ENCODE measurements around the gene CRIP2. TPM values are rescaled to one million over a fixed set of nuclear protein-coding genes. Genes with fewer than 3 reads are reported as not detected.

The CRIP2 gene
- total and polyA plus RNA-seq, 12 donors = 5.9 to 193 (median 56.4) TPM

DNA sequence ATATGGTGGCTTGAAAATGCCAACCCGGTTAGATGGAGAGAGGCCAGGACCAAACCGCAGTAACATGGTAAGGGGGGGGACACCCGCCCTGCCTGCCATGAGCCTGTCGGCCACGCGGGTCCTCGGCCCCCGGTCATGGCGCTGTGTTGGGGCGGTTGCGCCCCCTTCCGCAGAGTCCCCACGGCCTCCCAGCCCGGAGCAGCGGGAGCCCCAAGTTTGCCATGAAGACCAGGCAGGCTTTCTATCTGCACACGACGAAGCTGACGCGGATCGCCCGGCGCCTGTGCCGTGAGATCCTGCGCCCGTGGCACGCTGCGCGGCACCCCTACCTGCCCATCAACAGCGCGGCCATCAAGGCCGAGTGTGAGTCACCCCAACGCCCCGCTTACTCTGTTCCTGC is 10.1 kb upstream of the CRIP2 start:
- TF ChIP-seq POLR2A (IDR thresholded peaks at IDR 0.05) = no peak
- TF ChIP-seq, protein P1, sequence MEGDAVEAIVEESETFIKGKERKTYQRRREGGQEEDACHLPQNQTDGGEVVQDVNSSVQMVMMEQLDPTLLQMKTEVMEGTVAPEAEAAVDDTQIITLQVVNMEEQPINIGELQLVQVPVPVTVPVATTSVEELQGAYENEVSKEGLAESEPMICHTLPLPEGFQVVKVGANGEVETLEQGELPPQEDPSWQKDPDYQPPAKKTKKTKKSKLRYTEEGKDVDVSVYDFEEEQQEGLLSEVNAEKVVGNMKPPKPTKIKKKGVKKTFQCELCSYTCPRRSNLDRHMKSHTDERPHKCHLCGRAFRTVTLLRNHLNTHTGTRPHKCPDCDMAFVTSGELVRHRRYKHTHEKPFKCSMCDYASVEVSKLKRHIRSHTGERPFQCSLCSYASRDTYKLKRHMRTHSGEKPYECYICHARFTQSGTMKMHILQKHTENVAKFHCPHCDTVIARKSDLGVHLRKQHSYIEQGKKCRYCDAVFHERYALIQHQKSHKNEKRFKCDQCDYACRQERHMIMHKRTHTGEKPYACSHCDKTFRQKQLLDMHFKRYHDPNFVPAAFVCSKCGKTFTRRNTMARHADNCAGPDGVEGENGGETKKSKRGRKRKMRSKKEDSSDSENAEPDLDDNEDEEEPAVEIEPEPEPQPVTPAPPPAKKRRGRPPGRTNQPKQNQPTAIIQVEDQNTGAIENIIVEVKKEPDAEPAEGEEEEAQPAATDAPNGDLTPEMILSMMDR (IDR thresholded peaks at IDR 0.05) = no peak
- DNase-seq = no peak
- no peak overlapping the region for H3K4me3 ChIP-seq
- H3K27me3 ChIP-seq = no peaks in the 10 kb centered on the region
- H3K27ac ChIP-seq = no peak overlapping the region
- H3K9me3 ChIP-seq (replicated peaks in 1 of 3) = no peaks in the 10 kb centered on the region
- H3K4me1 ChIP-seq (replicated peaks in 1 of 2) = peaks cover 0 to 8% of the 10 kb centered on the region in 2 donors
- WGBS, 4 donors = 83 to 87% (median 85%) methylated on average over 7 to 33 of the region's 33 CpGs
- H3K36me3 ChIP-seq (replicated peaks in 1 of 2) = peaks cover 0 to 62% of the 10 kb centered on the region in 2 donors
- intact Hi-C loops (cut with DNase I) = no loop called here

DNA sequence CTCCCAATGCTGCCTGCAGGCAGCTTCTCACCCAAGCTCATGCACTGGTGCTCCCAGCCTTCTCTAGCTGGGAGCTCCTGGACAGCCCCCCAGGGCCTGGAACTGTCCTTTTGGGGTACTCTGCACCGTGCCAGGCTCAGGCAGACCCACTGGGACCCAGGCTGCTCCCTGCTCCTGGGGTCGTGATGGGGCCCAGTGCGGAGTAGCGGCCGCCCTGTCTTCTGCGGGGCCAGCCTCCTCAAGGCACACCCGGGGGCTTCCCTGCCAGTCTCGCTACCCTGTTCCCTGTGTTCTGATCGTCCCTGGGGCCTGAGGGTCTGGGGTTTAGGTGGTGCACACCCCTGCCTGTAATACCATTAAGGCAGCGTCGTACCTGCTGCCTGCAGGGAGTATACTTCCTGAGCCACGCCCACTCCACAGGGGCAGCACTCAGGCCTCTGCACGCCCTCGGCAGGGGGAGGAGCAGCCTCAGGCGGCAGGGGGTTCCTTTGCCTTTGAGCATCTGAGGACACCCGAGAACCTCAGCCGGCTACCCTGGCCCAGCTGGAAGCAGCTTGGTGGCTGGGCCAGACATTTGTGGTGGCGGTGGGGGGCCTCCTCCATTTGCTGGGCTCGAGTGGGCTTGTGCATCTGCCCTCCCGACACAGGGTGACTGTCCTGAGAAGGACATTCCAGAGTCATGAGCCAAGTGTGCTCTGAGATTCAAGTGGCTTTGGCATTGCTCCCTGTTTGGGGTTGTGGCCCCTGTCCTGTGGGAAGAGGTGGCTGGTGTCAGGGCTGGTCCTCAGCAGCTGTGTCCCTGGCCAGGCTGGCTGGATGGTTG is 9.2 kb upstream of the CRIP2 start:
- Histone ChIP-seq H3K27ac (no peak overlapping the region), H3K4me1 (replicated peaks in 1 of 2) (peaks cover 0 to 8% of the 10 kb centered on the region in 2 donors), H3K9me3 (replicated peaks in 1 of 3) (no peaks in the 10 kb centered on the region), H3K36me3 (replicated peaks in 1 of 2) (peaks cover 0 to 61% of the 10 kb centered on the region in 2 donors), H3K27me3 (no peaks in the 10 kb centered on the region), H3K4me3 (no peak overlapping the region)
- DNase-seq = no peak
- WGBS, 4 donors = 53 to 86% (median 83%) methylated on average over 6 to 20 of the region's 20 CpGs
- intact Hi-C loops (cut with DNase I) = no loop called here
- TF ChIP-seq, protein P1 (IDR thresholded peaks at IDR 0.05) = no peak
- no peak for TF ChIP-seq POLR2A (IDR thresholded peaks at IDR 0.05)

DNA sequence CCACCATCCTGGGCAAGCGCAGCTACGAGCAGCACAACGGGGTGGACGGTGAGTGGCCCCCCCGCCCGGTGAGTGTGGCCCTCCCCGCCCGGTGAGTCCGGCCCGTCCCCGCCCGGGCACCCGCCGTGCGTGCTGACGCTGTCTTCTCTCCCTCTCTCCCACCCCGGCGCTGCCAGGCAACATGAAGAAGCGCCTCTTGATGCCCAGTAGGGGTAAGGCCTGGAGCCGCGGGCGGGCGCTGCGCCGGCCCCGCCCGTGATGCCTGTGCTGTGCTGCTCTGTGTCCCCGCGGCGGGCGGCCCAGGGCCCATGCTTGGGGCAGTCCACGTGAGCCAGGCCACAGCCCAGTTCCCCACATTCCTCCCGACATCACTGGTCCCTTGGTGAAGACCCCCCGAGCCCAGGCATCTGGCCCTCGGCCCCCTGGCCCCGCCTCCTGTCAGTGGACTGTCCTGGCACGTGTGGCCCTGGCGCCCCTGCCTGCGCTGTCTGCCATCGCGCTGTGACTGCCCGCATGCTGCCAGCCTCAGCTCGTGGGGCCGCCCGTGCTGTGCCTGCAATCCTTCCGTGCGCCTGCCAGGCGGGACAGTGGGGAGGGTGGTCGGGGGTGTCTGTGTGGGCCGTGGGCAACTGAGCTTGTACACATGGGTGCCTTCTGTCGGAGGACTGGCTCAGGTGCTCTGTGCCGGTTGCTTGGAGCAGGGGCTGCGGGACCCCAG is 7.9 kb upstream of the CRIP2 start:
- no peaks in the 10 kb centered on the region for H3K9me3 ChIP-seq (replicated peaks in 1 of 3)
- TF ChIP-seq, protein P1 (IDR thresholded peaks at IDR 0.05) = no peak
- TF ChIP-seq POLR2A (IDR thresholded peaks at IDR 0.05) = no peak
- DNase-seq = no peak
- H3K4me3 ChIP-seq = no peak overlapping the region
- WGBS, 4 donors = 83 to 94% (median 89%) methylated on average over 5 to 53 of the region's 53 CpGs
- H3K27me3 ChIP-seq = no peaks in the 10 kb centered on the region
- intact Hi-C loops (cut with DNase I) = no loop called here
- H3K4me1 ChIP-seq (replicated peaks in 1 of 2) = peaks cover 0 to 15% of the 10 kb centered on the region in 2 donors
- peaks cover 0 to 52% of the 10 kb centered on the region in 2 donors for H3K36me3 ChIP-seq (replicated peaks in 1 of 2)
- no peak overlapping the region for H3K27ac ChIP-seq

DNA sequence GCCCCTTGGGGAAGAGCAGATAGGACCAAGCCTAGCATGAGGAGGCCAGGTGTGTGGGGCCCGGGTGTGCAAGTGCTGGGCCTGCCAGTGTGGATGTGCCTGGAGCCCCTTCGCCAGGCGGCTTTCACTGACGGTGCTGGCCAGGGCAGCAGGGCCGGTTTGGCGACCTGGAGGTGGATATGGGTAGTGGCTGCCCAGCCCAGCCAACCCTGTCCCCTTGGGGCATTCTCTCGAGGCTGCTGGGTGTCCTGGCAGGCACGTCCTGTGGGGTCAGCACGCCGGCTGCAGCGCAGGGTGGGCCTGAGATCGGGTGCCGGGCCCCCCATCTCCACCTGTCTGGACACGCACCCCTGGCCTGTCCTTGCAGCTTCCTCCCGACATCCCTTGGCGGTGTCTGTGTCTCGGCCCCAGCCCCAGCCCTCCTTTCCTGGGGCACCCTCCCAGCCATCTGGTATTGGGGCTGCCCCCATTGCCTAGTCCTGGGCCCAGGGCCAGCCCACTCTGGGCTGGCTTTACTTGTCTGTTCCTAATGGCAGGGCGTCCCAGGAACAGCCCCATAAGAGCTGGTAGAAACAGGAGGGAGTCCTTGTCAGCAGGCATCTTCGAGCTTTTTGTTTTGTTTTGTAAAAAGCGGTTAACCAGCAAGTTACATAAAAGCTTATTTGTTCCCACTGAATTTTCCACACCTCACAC is 7.2 kb upstream of the CRIP2 start:
- H3K27me3 ChIP-seq = no peaks in the 10 kb centered on the region
- peaks cover 0 to 47% of the 10 kb centered on the region in 2 donors for H3K36me3 ChIP-seq (replicated peaks in 1 of 2)
- H3K4me1 ChIP-seq (replicated peaks in 1 of 2) = peaks cover 0 to 22% of the 10 kb centered on the region in 2 donors
- no peaks in the 10 kb centered on the region for H3K9me3 ChIP-seq (replicated peaks in 1 of 3)
- no peak overlapping the region for H3K4me3 ChIP-seq
- intact Hi-C loops (cut with DNase I) = no loop called here
- TF ChIP-seq, protein P1 (IDR thresholded peaks at IDR 0.05) = no peak
- no peak for TF ChIP-seq POLR2A (IDR thresholded peaks at IDR 0.05)
- 88 to 94% (median 91%) methylated on average over 11 to 20 of the region's 20 CpGs for WGBS, 4 donors
- peak overlapping the region in 1 of 5 donors; percentile 49 for H3K27ac ChIP-seq
- DNase-seq = no peak
